Heart left ventricle (tissue), 16 donors: ENCODE measurements around the gene RUNX1. TPM values are rescaled to one million over a fixed set of nuclear protein-coding genes. Genes with fewer than 3 reads are reported as not detected.

ENCODE experiments used
- ATAC-seq, 4 donors: fragments of 200-7000 bp; cut with Tn5 transposase; one replicate each; pipeline ENCODE4 v1.9.1; 2020 to 2022; ENCODE audit warnings: moderate library complexity in 4 of 4, mild to moderate bottlenecking in 3 of 4, moderate number of reproducible peaks in 1 of 4
- DNase-seq, 5 donors: peaks; one replicate each; pipeline ENCODE4 v3.0.0-alpha.2; 2020
- H3K27ac ChIP-seq, 12 donors: fragments of 200-600 bp; sonication (generic) in 4 of 12; one replicate each; pipeline versions ENCODE4 v1.5.0 to v1.8.0; 2016 to 2022; ENCODE audit warnings: mild to moderate bottlenecking in 2 of 12
- H3K27me3 ChIP-seq, 9 donors: fragments of 200-600 bp; sonication (generic) in 2 of 9; one replicate each; pipeline versions ENCODE4 v1.5.1 to v1.8.0; 2016 to 2022; ENCODE audit warnings: mild to moderate bottlenecking in 3 of 9
- H3K36me3 ChIP-seq, 9 donors: fragments of 200-600 bp; sonication (generic) in 2 of 9; one replicate each; pipeline versions ENCODE4 v1.5.0 to v1.8.0; 2018 to 2022; ENCODE audit warnings: mild to moderate bottlenecking in 2 of 9
- H3K4me1 ChIP-seq, 12 donors: fragments of 200-600 bp; sonication (generic) in 4 of 12; one replicate each; pipeline versions ENCODE4 v1.5.0 to v1.8.0; 2016 to 2022; ENCODE audit warnings: mild to moderate bottlenecking in 3 of 12
- H3K4me3 ChIP-seq, 12 donors: fragments of 200-600 bp; sonication (generic) in 4 of 12; one replicate each; pipeline versions ENCODE4 v1.5.0 to v1.8.0; 2017 to 2022; ENCODE audit warnings: mild to moderate bottlenecking in 9 of 12, moderate library complexity in 4 of 12
- H3K9me3 ChIP-seq, 12 donors: fragments of 200-600 bp; sonication (generic) in 4 of 12; one replicate each; pipeline versions ENCODE4 v1.5.0 to v1.8.0; 2016 to 2022; ENCODE audit warnings: mild to moderate bottlenecking in 1 of 12
- CTCF ChIP-seq, 12 donors: fragments of 200-600 bp; sonication (generic) in 4 of 12; IDR thresholded peaks; one replicate each; pipeline versions ENCODE4 v1.5.0 to v1.8.0; 2018 to 2022; ENCODE audit warnings: antibody characterized with exemption in 12 of 12, mild to moderate bottlenecking in 5 of 12
- POLR2A ChIP-seq, 2 donors: fragments of 450-650 bp; IDR thresholded peaks; one replicate each; pipeline ENCODE4 v1.6.1; 2017; ENCODE audit warnings: antibody characterized with exemption in 2 of 2, mild to moderate bottlenecking in 2 of 2, moderate library complexity in 2 of 2
- WGBS, 4 donors: extraction: QIAGEN DNeasy Blood & Tissue Kit in 2 of 4; methylation state at CpG; one replicate each; pipeline versions ENCODE4 v1.1.5 to v1.1.7; 2013 to 2018; 5-methylcytosine and 5-hydroxymethylcytosine counted together
- intact Hi-C, 10 donors: fragments of 100-400 bp; cut with DNase I; formaldehyde crosslinking; loops; one replicate each; pipeline versions ENCODE4 v1.11.1 to v1.14.2; 2022
- polyA plus RNA-seq, 2 donors: library from polyadenylated mRNA; stranded (reverse); fragments of 200-250 nt; gene quantifications; one replicate each; pipeline ENCODE4 v1.2.3, GENCODE V29; 2013
- total RNA-seq, 9 donors: library from RNA; depleted of rRNA in 2 of 9; stranded (reverse); fragments of >200 nt in 2 of 9; fragmentation: NEBNext Ultra II Directional in 3 of 9; extraction: Animal tissue kit (Norgen Biotek cat#: 25700) in 3 of 9; gene quantifications; one replicate each; pipeline versions ENCODE4 v1.1.0 to v1.2.4, GENCODE V29; 2016 to 2023
- donor health status: ischemic (EF 13 %, LVEDD 7.1; RV severe dilation, severe dysfunction).
- donor health status: healthy with polysubstance abuse.
- donor health status: DM: no; HTN: yes; CAD: no.
- donor health status: DM: no; HTN: no; CAD: no.
- donor health status: ischemic (EF 25% LVEDD 6.9; RV normal size, moderate dysfunction).
- donor health status: ischemic (EF 25% LVEDD 5.7; RV mildly dilated, moderate dysfunction).
- donor health status: healthy.
- donor health status: DM: yes; HTN: yes; CAD: no.
- donor health status: ischemic (EF 35%, LVEDD 5.7; RV mildly dilated, moderate dysfunction).
- donor health status: nonischemic (EF 11% LVEDD 7.7; RV severe dilation, severe dysfunction).
- donor health status: DM: yes; HTN: yes; CAD: no.
- donor health status: PGD.
- donor health status: ischemic (EF 29% LVEDD 5.4; RV normal size, mild dysfunction).
- donor health status: nonischemic (EF 23%, LVEDD 6.1; RV moderate dilation, normal function).

Gene RUNX1
- total and polyA plus RNA-seq, 11 donors = 0.61 to 54.5 (median 4.1) TPM

GRCh38 chr21:34845521-34846451, 203.3 kb downstream of the RUNX1 start:
- DNase-seq = no peak
- TF ChIP-seq CTCF (IDR thresholded peaks at IDR 0.05) (no peak), POLR2A (IDR thresholded peaks at IDR 0.05) (no peak)
- H3K27me3 ChIP-seq = no peaks in the 10 kb centered on the region
- no peak overlapping the region for H3K4me3 ChIP-seq
- peaks cover 0 to 89% (median 0%) of the 10 kb centered on the region in 9 donors for H3K36me3 ChIP-seq
- intact Hi-C loops = no loop called here
- peak; percentile 18 to 58 (median 55) for ATAC-seq
- peaks cover 0 to 61% (median 4%) of the 10 kb centered on the region in 12 donors for H3K4me1 ChIP-seq
- 56 to 63% (median 59%) methylated on average over 8 of the region's 8 CpGs for WGBS, 4 donors
- peak overlapping the region in 7 of 12 donors; percentile 27 to 58 (median 39) for H3K27ac ChIP-seq
- H3K9me3 ChIP-seq = no peaks in the 10 kb centered on the region

- Histone ChIP-seq H3K4me1 (peaks cover 0 to 68% (median 4%) of the 10 kb centered on the region in 12 donors), H3K9me3 (no peaks in the 10 kb centered on the region), H3K36me3 (peaks cover 0 to 89% (median 0%) of the 10 kb centered on the region in 9 donors), H3K27me3 (no peaks in the 10 kb centered on the region), H3K4me3 (no peak overlapping the region), H3K27ac (peak overlapping the region in 5 of 12 donors; percentile 27 to 58 (median 44))
- 41 to 47% (median 44%) methylated on average over 4 of the region's 4 CpGs for WGBS, 4 donors
- no peak for DNase-seq
- intact Hi-C loops = no loop called here
- no peak for ATAC-seq
- TF ChIP-seq POLR2A (IDR thresholded peaks at IDR 0.05) = no peak
- TF ChIP-seq CTCF (IDR thresholded peaks at IDR 0.05) = no peak
Measured at GRCh38 chr21:34844924-34845238, 204.2 kb downstream of the RUNX1 start.

- WGBS, 4 donors = 69 to 73% (median 72%) methylated on average over 11 to 12 of the region's 12 CpGs
- no peaks in the 10 kb centered on the region for H3K27me3 ChIP-seq
- peak in 3 of 5 donors; percentile 51 to 71 (median 59) for DNase-seq
- TF ChIP-seq POLR2A (IDR thresholded peaks at IDR 0.05) (no peak), CTCF (IDR thresholded peaks at IDR 0.05) (no peak)
- H3K27ac ChIP-seq = peak overlapping the region in 3 of 12 donors; percentile 27 to 45 (median 44)
- ATAC-seq = peak; percentile 65 to 86 (median 72)
- peaks cover 0 to 74% (median 4%) of the 10 kb centered on the region in 12 donors for H3K4me1 ChIP-seq
- H3K9me3 ChIP-seq = no peaks in the 10 kb centered on the region
- no peak overlapping the region for H3K4me3 ChIP-seq
- intact Hi-C loops = no loop called here
- peaks cover 0 to 90% (median 0%) of the 10 kb centered on the region in 9 donors for H3K36me3 ChIP-seq
Measured at GRCh38 chr21:34844013-34844923, 204.8 kb downstream of the RUNX1 start.
